Stimulated activated CD4-positive, alpha-beta T cell treated with anti-CD3 and anti-CD28 coated beads, Interleukin-1b, Interleukin-23, amount 100 ng/mL, for 1 hour (primary cell): ENCODE measurements around the gene ATG7.

Source experiments
- DNase-seq, 2 donors: peaks; one replicate each; pipeline ENCODE4 v3.0.0-alpha.2; 2020; ENCODE audit warnings: low read depth in 2 of 2

ATG7 gene

GRCh38 chr3:11536936-11537612 is 264.9 kb downstream of the ATG7 start:
- no peak for DNase-seq

GRCh38 chr3:11538581-11538980 is 266.4 kb downstream of the ATG7 start:
- no peak for DNase-seq

DNA sequence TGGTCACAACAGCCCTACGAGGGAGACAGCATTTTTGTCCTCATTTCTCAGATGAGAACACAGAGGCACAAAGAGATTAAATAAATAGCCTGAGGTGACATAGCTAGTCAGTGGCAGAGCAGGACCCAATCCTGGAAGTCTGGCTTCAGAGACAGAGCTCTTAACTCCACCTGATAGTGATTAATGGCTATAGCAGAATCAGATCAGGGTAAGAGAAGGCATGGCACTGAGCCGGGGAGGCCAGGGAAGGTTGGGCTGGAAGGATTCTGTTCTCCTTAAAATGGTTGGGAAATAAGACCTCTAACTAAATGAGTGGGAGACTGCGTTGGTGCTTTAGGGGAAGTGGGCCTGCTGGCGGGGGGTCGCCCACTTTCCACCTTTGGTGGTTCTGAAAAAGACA is 267.0 kb downstream of the ATG7 start:
- DNase-seq: no peak

GRCh38 chr3:11539677-11540076 is 267.5 kb downstream of the ATG7 start:
- no peak for DNase-seq

DNA sequence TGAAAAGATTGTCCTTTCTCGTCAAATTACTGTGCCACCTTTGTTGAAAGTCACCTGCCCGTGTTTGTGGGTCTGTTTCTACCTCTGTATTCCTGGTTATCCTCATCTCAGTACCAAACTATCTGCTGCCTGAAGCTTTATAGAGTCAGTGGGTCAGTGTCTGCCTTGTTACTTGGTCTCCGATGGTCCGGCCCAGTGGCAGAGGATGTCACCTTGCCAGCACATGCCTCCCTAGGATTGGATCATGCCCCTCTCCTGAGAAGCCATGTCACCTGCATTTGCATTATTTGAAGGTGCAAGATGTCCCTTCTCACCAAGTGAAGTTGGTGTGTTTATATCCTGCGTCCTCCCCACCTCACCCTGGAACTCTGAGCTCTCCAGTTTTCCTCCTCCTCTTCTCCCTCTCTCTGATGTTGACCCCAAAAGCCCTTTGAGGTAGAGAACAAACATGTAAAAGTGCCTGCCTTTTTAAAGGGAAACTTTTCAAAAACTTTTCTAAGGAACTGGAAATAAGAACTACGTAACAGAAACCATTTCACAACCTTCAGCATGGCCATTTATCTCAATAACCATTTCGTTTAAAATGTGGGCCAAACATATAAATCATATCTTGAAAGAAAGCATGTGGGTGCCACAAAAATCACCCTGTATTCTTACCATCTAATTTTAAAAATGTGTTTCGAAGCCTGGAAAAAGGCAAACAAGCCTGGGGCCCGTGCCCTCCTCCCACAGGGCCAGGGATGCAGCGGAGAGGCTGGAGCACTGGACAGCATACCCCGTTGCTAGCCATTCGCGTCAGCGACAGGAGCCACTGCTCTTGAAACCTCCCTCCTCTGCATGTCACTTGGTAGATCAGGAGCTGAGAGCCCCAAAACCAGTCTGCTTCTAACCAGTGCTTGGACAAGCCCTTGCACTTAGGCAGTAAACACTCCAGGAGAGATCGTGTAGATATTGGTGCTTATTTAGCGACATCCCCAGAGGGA is 269.4 kb downstream of the ATG7 start:
- DNase-seq: no peak

GRCh38 chr3:11542551-11542950 is 270.4 kb downstream of the ATG7 start:
- no peak for DNase-seq

DNA sequence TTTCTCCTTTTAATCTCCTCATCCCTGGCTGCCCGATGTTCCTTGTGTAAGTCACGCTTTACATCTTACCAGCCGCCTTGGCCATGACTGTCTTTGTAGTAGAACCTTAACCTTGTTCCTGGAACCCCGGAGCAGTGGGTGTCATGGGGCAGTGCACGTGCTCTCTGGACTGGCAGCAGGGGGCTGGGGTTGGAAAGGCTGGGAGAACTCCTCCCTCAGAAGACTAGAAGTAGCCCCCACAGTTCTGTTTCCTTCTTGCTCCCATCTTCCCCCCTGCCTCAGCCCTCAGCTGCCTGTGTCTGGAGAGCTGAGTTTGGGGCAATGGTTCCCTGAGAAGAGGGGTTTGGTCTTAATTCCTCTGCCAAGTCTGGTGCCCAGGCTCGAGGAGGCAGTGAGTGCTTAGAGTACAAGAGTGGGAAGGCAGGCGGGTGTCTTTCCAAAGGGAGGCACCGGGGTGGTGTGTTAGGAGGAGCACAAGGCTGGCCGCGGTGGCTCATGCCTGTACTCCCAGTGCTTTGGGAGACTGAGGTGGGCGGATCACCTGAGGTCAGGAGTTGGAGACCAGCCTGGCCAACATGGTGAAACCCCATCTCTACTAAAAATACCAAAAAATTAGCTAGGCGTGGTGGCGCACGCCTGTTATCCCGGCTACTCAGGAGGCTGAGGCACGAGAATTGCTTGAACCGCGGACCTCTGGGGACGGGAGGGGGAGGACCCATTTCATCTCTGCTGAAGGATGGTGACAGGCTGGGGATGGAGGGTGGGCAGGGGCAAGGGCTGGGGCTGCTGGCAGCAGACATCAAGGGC is 271.1 kb downstream of the ATG7 start:
- DNase-seq: no peak

DNA sequence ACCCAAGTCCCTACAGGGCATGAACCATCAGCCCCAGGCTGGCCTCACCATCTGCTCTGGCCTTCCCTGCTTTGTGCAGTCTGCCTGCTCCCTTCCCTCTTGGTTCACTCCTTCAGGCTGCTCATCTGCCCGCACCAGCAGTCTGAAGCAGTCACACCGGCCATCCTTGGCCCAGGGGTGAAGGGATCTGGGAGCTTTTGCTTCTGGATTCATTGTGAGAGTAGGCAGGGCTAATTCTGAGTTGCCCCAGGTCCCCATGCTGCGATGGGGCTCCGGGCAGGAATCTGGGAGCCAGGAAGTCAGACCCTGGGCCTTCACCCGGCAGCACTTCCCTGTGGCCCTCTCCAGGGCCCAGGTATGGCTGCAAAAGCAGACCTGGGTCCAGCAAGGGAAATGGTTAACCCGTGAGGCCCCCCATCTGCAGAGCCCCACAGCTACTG is 271.8 kb downstream of the ATG7 start:
- no peak for DNase-seq

DNA sequence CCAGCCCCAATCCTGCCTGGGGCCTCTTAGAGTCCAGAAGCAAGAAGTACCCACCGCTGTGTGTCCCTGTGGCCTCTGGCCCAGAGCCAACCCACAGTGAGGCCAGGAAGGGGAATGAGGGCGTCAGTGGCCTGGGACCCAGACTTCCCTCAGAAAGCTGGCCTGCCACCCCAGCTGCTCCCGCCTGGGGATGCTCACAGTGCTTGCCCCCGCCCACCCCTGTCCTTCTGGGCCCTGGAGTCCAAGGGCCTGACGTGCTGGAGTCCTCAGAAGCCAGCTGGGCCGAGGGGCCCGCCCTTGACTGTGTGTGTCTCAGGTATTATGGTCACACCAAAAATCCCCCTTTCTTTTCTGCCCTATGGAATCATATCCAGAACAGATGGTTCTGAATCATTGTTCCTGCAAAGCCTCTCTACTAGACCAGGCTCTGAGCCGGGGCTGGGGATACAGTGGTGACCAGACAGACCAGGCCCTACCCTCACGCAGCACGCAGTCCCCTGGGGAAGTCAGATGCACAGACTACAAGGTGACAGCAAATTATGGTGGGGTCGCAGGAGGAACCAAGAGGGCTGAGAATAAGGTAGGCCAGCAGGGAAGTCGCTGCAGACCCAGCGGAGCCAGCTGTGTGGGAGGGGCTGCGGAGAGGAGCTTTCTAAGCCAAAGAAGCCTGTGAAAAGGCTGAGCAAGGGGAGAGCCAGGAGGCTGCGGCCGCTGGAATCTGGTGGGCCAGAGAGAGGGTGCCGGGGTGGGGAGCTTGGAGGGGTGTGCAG is 272.4 kb downstream of the ATG7 start:
- no peak for DNase-seq

DNA sequence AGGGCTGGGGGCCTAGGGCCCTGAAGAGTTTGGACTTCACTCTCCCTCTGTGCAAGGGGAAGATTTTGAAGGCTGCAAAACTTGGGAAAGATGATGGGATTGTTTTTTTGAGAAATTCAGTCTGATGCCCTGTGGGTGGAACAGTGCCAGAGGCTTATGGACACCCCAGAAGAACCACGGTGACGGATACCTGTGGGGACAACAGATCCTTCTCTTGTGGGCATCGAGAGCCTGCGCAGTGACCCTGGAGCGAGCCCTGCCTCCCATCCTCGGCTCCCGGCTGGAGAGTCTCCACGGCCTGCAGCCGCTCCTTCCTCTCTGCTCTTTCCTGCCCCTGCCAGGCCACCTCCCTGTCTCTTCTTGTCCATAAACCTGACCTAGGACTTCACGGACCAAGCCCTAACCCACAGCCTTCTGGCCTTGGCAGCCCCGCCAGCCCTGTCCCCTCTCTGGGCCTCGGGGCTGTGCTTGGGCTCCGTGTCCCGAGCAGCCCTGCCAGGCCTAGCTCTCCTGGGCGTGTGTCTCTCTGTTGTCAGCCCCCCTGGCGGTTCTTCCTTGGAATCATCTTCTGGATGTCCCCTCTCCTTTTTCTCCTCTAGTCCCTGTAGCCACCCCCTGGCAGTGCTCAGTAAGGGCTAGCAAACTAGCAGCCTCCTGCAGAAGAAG is 273.1 kb downstream of the ATG7 start:
- no peak for DNase-seq

DNA sequence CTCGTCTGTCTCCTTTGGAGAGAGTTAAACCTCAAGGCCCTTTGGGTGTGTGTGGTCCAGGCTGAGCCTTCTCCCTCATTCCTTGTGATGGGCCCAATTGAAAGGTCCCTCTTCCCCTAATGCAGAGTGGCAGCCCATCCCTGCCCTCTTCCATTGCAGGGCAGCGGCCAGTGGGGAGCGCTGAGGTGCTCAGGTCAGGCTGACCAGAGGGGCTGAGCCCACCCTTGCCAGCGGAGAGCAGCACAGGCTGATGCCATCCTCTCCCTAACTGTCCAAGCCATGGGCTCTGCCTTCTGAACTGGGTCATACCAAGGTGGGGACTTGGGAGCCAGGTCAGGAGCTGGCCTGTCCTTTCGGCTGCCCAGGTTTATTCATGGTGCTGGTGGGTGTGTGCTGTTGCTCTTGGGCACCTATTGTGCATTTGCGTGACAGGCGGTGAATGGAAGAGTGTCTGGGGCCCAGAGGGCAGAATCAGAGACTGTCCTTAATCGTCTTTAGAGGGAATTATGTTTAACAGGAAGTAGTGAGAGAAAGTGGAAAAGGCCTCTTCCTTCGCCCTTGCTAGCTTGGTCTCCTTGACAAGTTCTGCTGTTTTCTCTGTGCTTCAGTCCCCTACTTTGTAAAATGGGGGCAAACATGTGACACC is 274.6 kb downstream of the ATG7 start:
- no peak for DNase-seq

DNA sequence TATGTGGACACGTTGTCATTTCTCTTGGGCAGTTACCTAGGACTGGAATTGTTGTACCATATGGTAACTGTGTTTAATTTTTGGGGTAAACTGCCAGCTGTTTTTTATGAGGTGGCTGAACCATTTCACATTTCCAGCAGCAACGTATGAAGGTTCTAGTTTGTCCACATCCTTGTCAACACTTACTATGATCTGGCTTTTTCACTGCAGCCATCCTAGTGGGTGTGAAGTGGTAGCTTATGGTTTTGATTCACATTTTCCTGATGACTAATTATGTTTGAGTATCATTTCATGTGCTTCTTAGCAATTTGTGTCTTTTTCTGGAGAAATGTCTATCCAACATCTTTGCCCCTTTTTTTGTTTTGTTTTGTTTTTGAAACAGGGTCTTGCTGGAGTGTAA is 275.3 kb downstream of the ATG7 start:
- DNase-seq: no peak

GRCh38 chr3:11548721-11549131 is 276.5 kb downstream of the ATG7 start:
- DNase-seq: no peak

GRCh38 chr3:11549580-11550140 is 277.5 kb downstream of the ATG7 start:
- DNase-seq: no peak

DNA sequence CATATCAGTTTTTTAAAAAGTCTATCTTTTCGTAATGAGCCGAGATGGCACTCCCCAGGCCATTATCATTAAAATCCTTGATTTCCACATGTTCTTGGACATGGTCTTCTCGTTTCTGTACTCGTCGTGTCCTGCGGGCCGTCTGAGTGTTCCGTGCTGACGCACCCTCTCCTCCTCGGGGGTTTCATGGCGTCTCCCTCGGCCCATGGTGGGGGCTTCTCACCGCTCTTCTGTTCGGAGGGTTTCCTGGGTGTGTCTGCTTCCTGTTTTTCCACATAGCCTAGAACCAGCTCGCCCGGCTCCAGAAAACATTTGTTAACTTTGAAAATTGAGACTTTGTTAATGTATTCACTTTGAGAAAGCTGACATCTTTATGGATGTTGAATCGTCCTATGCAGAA is 278.8 kb downstream of the ATG7 start:
- no peak for DNase-seq

- DNase-seq: no peak
Observed at GRCh38 chr3:11552289-11553264, 280.4 kb downstream of the ATG7 start.

DNA sequence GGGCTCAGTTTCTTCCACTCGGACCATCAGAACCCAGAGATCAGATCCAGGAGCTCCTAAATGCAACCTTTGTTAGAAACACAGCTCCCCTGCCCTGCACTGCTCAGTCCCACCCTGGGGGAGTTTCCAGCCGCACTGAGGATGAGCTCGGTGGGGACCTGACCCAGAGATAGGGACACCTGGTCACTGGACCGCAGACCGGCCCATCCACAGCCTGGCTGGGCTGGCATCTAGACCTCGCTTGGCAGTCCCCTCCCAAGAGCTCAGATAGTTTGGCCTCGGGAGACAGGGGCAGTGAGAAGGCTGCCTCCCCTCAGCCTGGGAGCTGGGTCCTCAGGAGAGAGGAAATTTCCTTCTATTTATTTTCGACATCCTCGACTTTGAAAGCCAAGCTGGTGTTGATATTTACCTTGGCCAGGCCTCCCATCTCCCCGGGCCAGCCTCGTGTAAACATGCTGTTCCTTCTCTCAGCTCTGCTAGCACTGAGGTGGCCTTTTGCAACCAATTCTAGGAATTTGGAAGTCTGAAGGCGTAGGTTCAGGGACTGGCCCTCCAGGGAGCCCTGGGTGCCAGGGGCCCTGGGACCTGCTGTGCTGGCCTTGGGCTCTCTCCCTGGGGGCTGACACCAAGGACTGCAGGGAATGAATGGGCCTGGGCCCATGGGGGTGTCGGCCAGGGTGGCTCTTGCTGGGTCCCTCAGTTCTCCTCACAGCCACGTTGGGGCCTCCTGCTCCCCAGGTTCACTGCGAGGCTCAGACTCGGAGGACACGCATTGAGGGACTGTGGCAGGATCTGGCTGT is 281.4 kb downstream of the ATG7 start:
- no peak for DNase-seq

GRCh38 chr3:11554236-11554610 is 282.0 kb downstream of the ATG7 start:
- DNase-seq: no peak
